Hair follicular keratinocyte (primary cell): ENCODE data around the gene ACBD3. TPM values are rescaled to one million over a fixed set of nuclear protein-coding genes. Genes with fewer than 3 reads are reported as not detected.

Source experiments
- total RNA-seq: library from RNA; depleted of rRNA; stranded (reverse); fragments of >200 nt; gene quantifications from 2 replicates; pipeline ENCODE4 v1.2.3, GENCODE V29; 2015

Gene ACBD3
- 40.5 and 47.5 TPM in 2 replicates for total RNA-seq

GRCh38 chr1:226186124-226187018 lies at the start of gene ACBD3:
Gene ACBD3 (minus strand): TSS chr1:226186741. CDS start chr1:226186675, 66 bp downstream.

DNA sequence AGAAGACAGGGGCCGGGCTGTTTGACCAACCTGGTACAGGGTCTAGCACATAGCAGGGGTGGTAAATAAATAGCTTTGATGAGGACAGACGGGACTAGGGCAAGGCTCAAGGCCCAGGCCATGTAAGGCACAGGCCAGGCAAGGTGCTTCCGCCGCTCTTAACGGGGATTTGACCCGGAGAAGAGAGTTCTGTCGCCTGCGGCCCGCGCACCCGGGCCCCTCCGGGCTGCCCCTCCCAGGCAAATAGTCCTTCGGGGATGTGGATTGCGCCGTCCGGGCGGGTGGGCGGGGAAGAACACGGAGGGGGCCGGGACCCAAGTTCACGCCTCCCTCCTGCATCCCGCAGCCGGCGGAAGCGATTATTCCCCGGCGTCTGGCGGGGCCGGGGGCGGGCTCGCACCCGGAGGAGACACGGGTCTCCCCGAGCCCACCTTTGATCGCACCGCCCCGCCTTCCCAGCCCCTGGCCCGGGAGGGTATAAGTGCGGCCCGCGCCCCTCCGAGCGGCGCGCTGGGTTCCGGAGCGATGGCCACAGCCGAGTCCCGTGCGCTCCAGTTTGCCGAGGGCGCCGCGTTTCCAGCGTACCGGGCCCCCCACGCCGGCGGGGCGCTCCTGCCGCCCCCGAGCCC lies 36.7 kb upstream of the ACBD3 start, which contains the start of gene MIXL1:
Gene MIXL1, plus strand, starts transcription at position 508 of the 629 bp plus-strand sequence. Its CDS starts 18 bp downstream, at position 526.

Other genes starting within 250 kb of the ACBD3 start
- gene LEFTY2, start 245.5 kb downstream of the ACBD3 start, total RNA-seq = 0.08 TPM in 1 of 2 replicates, not detected in the other
- gene SDE2, start 187.4 kb downstream of the ACBD3 start, total RNA-seq = 12.2 and 13.0 TPM in 2 replicates
- gene H3-3A, start 124.0 kb downstream of the ACBD3 start, total RNA-seq = 319 and 359 TPM in 2 replicates
- gene MIXL1, start 36.9 kb upstream of the ACBD3 start, total RNA-seq = not detected in 2 replicates
- 4.1 and 9.6 TPM in 2 replicates for gene LIN9, start 122.4 kb upstream of the ACBD3 start, total RNA-seq
- 93.0 and 158 TPM in 2 replicates for gene PARP1, start 221.4 kb upstream of the ACBD3 start, total RNA-seq